ENCODE measurements around the gene HBB. TPM values are rescaled to one million over a fixed set of nuclear protein-coding genes. Genes with fewer than 3 reads are reported as not detected.

The HBB gene
- total RNA-seq, 2 donors from 2014 or later = not detected

GRCh38 chr11:5204787-5205186 lies 22.1 kb downstream of the HBB start:
- H3K27ac ChIP-seq (ENCODE audit: low read depth, low read length) = no peak overlapping the region
- H3K4me3 ChIP-seq (ENCODE audit: low read length) = no peak overlapping the region
- no peak overlapping the region for H3K27ac Mint-ChIP-seq
- no peaks in the 10 kb centered on the region for H3K9me3 ChIP-seq (ENCODE audit: control insufficient read depth, low read length)
- no peaks in the 10 kb centered on the region for H3K9me3 Mint-ChIP-seq
- no peaks in the 10 kb centered on the region for H3K36me3 ChIP-seq (ENCODE audit: control insufficient read depth, insufficient read depth, low read length)
- no peaks in the 10 kb centered on the region for H3K36me3 Mint-ChIP-seq (ENCODE audit: low read depth)
- no peaks in the 10 kb centered on the region for H3K27me3 Mint-ChIP-seq (ENCODE audit: insufficient read depth)
- H3K9ac ChIP-seq (ENCODE audit: extremely low read depth, low read length, poor library complexity, severe bottlenecking) = no peak overlapping the region
- no peak overlapping the region for H3K4me3 Mint-ChIP-seq
- no peaks in the 10 kb centered on the region for H3K27me3 ChIP-seq (ENCODE audit: control insufficient read depth, insufficient read depth, low read length, poor library complexity, severe bottlenecking)
- peaks cover 5% of the 10 kb centered on the region for H3K4me1 ChIP-seq (ENCODE audit: control insufficient read depth, insufficient read depth, low read length)
- DNase-seq = no peak
- WGBS, 2 experiments (ENCODE audit: insufficient coverage in 1 of 2, insufficient read length in 1 of 2) = 40% methylated on average over 1 of the region's 1 CpG; no CpG with 5 or more reads in 1 of the 2 experiments
- H3K4me1 Mint-ChIP-seq = peaks cover 10% of the 10 kb centered on the region
- TF ChIP-seq CTCF (conservative IDR thresholded peaks at IDR 0.05) = peak; percentile 82

GRCh38 chr11:5203366-5203765 lies 23.5 kb downstream of the HBB start:
- Mint-ChIP-seq H3K9me3 (no peaks in the 10 kb centered on the region), H3K27ac (no peak overlapping the region), H3K27me3 (ENCODE audit: insufficient read depth) (no peaks in the 10 kb centered on the region), H3K4me1 (peaks cover 3% of the 10 kb centered on the region), H3K4me3 (no peak overlapping the region), H3K36me3 (ENCODE audit: low read depth) (no peaks in the 10 kb centered on the region)
- no peak for DNase-seq
- no peak overlapping the region for H3K4me3 ChIP-seq (ENCODE audit: low read length)
- no peaks in the 10 kb centered on the region for H3K4me1 ChIP-seq (ENCODE audit: control insufficient read depth, insufficient read depth, low read length)
- 98% methylated on average over 2 of the region's 2 CpGs; no CpG with 5 or more reads in 1 of the 2 experiments for WGBS, 2 experiments (ENCODE audit: insufficient coverage in 1 of 2, insufficient read length in 1 of 2)
- H3K9ac ChIP-seq (ENCODE audit: extremely low read depth, low read length, poor library complexity, severe bottlenecking) = no peak overlapping the region
- no peaks in the 10 kb centered on the region for H3K27me3 ChIP-seq (ENCODE audit: control insufficient read depth, insufficient read depth, low read length, poor library complexity, severe bottlenecking)
- H3K27ac ChIP-seq (ENCODE audit: low read depth, low read length) = no peak overlapping the region
- no peak for TF ChIP-seq CTCF (conservative IDR thresholded peaks at IDR 0.05)
- no peaks in the 10 kb centered on the region for H3K36me3 ChIP-seq (ENCODE audit: control insufficient read depth, insufficient read depth, low read length)
- no peaks in the 10 kb centered on the region for H3K9me3 ChIP-seq (ENCODE audit: control insufficient read depth, low read length)

GRCh38 chr11:5200582-5200981 lies 26.3 kb downstream of the HBB start, which contains the start of gene OR51V1:
OR51V1 (minus strand) TSS chr11:5200682; CDS start chr11:5200682, 0 bp downstream.
- Histone ChIP-seq H3K4me1 (ENCODE audit: control insufficient read depth, insufficient read depth, low read length) (no peaks in the 10 kb centered on the region), H3K27ac (ENCODE audit: low read depth, low read length) (no peak within 1 kb of the TSS), H3K9ac (ENCODE audit: extremely low read depth, low read length, poor library complexity, severe bottlenecking) (no peak within 1 kb of the TSS), H3K4me3 (ENCODE audit: low read length) (no peak within 1 kb of the TSS), H3K9me3 (ENCODE audit: control insufficient read depth, low read length) (no peaks in the 10 kb centered on the region), H3K27me3 (ENCODE audit: control insufficient read depth, insufficient read depth, low read length, poor library complexity, severe bottlenecking) (no peaks in the 10 kb centered on the region), H3K36me3 (ENCODE audit: control insufficient read depth, insufficient read depth, low read length) (no peaks in the 10 kb centered on the region)
- H3K9me3 Mint-ChIP-seq = no peaks in the 10 kb centered on the region
- TF ChIP-seq CTCF (conservative IDR thresholded peaks at IDR 0.05) = no peak
- peaks cover 21% of the 10 kb centered on the region for H3K4me1 Mint-ChIP-seq
- no peak within 1 kb of the TSS for H3K27ac Mint-ChIP-seq
- no peaks in the 10 kb centered on the region for H3K36me3 Mint-ChIP-seq (ENCODE audit: low read depth)
- no peak within 1 kb of the TSS for H3K4me3 Mint-ChIP-seq
- DNase-seq = no peak
- WGBS, 2 experiments (ENCODE audit: insufficient coverage in 1 of 2, insufficient read length in 1 of 2) = 82 to 100% methylated on average over 1 of the region's 1 CpG
- H3K27me3 Mint-ChIP-seq (ENCODE audit: insufficient read depth) = no peaks in the 10 kb centered on the region

Measured in endodermal cell (in vitro differentiated cells).